C4-2B (cell line): Measurements from ENCODE around the gene HARS1.

Source experiments
- H3K27ac ChIP-seq: fragments of 450-650 bp; 2 replicates; pipeline ENCODE4 v1.5.1; 2017
- ZFX ChIP-seq: fragments of 450-650 bp; IDR thresholded peaks from 2 replicates; pipeline ENCODE4 v1.6.1; 2017
- TF ChIP-seq, protein P1 (sequence below): fragments of 450-650 bp; conservative IDR thresholded peaks from 2 replicates; pipeline ENCODE4 v1.5.1; 2017; ENCODE audit warnings: mild to moderate bottlenecking

The HARS1 gene

DNA sequence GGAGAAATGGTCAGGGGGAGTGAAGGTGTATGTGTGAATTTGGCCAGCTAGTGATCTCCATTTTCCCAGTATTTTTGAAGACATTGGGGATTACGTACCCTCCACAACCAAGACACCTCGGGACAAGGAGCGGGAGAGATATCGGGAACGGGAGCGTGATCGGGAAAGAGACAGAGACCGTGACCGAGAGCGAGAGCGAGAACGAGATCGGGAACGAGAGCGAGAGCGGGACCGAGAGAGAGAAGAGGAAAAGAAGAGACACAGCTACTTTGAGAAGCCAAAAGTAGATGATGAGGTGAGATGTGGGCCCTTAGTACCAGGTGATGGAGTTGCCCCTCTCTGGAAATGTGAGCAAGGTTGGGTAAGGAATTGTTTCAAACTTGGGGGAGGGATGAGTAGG lies 32.3 kb downstream of the HARS1 start:
- TF ChIP-seq, protein P1, sequence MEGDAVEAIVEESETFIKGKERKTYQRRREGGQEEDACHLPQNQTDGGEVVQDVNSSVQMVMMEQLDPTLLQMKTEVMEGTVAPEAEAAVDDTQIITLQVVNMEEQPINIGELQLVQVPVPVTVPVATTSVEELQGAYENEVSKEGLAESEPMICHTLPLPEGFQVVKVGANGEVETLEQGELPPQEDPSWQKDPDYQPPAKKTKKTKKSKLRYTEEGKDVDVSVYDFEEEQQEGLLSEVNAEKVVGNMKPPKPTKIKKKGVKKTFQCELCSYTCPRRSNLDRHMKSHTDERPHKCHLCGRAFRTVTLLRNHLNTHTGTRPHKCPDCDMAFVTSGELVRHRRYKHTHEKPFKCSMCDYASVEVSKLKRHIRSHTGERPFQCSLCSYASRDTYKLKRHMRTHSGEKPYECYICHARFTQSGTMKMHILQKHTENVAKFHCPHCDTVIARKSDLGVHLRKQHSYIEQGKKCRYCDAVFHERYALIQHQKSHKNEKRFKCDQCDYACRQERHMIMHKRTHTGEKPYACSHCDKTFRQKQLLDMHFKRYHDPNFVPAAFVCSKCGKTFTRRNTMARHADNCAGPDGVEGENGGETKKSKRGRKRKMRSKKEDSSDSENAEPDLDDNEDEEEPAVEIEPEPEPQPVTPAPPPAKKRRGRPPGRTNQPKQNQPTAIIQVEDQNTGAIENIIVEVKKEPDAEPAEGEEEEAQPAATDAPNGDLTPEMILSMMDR, result no peak
- TF ChIP-seq ZFX, result no peak
- H3K27ac ChIP-seq, result no peak overlapping the region

DNA sequence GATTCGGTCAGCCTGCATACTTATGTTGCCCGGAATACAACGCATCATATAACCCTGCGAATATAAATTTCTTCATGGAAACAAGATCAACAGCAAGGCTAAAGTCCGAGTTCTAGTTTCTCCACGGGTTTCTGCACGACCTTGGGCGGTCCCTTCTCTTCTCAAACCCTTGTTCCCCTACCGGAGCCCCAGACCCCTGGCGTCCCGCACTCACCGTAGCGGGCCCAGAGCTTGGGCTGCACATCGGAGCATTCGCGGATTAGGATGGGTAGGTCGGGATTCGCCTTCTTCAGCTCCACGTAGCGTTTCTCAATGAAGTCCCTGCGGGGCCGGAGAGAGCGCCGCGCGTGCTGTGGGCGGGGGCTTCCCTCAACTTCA lies 44.1 kb downstream of the HARS1 start:
- no peak for TF ChIP-seq ZFX
- TF ChIP-seq, protein P1, result no peak
- peak overlapping the region; percentile 82 for H3K27ac ChIP-seq

DNA sequence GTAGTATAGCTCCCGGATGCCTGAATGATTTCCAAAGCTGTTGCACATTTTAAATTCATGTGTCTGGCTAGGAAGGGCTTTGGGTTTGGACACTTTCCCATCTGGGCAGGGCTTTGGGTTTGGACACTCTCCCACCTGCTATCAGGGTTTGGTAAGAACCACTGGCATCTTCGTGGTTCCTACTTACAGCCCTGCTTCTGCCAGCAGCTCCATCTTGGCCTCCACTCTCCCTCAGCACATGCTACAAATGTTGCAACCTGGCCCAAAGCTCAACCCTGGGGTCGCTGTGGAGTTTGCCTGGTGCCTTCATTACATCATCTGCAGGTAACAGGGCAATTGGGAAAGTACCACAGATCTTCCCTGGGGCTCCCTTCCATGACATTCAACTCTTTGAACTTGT lies 48.5 kb downstream of the HARS1 start:
- TF ChIP-seq, protein P1, result no peak
- no peak for TF ChIP-seq ZFX
- no peak overlapping the region for H3K27ac ChIP-seq

DNA sequence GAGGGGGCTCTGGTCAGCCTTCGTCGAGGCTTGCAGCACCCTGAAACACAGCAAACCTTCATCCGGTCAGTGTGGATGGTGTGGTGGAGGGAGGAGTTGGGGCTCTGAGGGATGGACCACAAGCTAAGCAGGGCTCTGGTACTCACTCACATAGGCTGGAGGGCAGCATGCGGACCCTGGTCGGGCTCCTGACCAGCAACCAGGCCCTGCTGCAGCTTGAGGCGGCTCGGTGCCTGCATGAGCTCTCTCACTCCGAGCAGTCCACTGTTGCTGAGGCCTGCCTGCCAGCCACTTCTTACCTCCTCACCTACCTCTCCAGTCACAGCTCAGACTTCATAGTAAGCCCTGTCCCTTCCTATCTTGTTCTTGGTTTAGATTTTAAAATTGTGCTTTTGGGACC lies 49.5 kb downstream of the HARS1 start:
- TF ChIP-seq, protein P1, result no peak
- no peak for TF ChIP-seq ZFX
- peak overlapping the region; percentile 3; the same call in 1 of the 2 replicates for H3K27ac ChIP-seq

DNA sequence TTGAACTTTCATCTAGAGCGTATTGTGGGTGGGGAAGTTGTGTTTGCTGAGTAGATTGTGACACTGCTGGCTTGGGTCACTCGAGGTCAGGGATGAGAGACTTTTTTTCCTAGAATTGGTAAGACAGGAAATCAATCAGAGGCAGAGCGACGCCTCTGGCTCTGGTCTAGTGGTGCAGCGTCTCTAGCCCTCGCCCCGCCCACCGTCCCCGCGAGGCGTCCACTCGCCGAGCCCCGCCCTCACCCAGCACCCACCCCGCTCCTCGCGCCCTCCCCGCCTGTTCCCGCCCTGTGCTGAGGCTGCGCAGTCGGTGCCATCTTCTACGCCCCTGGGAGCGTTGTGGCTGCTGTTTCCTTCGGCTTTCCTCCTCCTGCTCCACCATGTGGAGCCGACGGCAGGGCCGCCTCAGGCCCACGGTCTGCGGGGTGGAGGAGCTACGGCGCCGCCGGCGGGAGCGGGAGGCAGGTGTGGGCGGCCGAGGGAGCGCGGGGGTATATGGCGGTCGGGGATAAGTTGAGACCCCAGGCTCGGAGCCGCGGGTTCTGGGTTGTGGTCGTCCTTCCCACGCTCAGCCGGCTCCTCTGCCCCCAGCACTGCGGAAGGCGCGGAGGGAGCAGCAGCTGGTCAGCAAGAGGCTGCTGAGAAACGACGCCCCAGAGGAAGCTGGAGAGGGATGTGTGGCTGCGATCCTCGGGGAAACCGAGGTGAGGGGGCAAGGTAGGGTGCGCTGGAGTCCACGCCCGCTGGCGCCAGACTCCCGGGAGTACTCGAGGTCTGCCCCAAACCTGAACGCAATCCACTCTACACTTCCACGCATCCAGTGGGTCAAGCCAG lies 51.8 kb downstream of the HARS1 start, which contains the start of gene TMCO6:
TMCO6 (plus strand) TSS at position 304 of the 834 bp plus-strand sequence; CDS start at position 381, 77 bp downstream.
- TF ChIP-seq, protein P1, result peak; percentile 84
- no peak for TF ChIP-seq ZFX
- peak within 1 kb of the TSS; percentile 91 for H3K27ac ChIP-seq

DNA sequence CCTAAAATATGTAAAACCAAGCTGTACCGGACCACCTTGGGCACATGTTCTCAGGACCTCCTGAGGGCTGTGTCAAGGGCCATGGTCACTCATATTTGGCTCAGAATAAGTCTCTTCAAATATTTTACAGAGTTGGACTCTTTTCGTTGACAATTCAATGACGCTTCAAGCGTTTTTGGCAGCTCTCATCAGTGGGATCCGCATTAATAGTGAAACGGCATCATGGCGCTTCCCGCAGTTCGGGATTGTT lies 52.3 kb downstream of the HARS1 start:
- H3K27ac ChIP-seq, result peak overlapping the region; percentile 91

DNA sequence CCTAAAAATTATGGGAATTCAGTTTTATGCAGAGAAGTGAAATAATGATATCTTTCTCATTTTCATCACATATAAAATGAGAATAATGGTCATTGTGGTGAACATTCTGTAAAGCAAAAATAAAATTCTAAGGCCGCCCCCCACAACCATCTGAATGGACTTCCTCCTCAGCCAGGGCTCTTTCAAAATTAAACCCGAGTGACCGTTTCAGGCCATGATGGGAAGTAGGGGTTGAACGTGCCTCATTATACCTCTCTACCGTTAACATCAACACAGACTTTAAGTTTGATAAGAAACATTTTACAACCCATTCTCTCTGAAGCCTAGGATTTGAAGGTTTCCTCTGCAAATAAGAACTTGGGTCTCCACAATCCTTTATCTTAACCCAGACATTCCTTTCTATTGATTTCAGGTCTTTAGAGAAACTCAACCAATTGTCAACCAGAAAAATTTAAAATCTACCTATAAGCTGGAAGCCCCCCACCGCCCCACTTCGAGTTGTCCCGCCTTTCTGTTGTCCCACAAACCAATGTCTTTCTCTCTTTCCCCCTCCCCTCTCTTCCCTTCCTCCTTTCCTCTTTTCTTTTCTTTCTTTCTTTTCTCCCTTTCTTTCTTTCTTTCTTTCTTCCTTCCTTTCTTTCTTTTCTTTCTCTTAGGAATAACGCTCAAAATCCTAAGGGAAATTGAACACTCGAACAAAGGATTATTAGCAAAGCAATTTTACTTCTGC lies 53.6 kb downstream of the HARS1 start:
- TF ChIP-seq, protein P1, result no peak
- no peak for TF ChIP-seq ZFX
- H3K27ac ChIP-seq, result no peak overlapping the region
